DOHH2 (cell line): Measurements from ENCODE around the gene SLC16A12.

Experiments
- EZH2phosphoT487 ChIP-seq: fragments of 200-600 bp; sonication (generic); IDR thresholded peaks from 2 replicates; pipeline ENCODE4 v1.6.1; 2017; ENCODE audit warnings: borderline replicate concordance, mild to moderate bottlenecking, antibody characterized with exemption, low read length, moderate library complexity, mixed read lengths
- TF ChIP-seq, protein P1 (sequence below): fragments of 200-600 bp; sonication (generic); IDR thresholded peaks from one replicate; pipeline ENCODE4 v1.5.1; 2014; ENCODE audit warnings: antibody characterized with exemption, mild to moderate bottlenecking, low read depth, low read length; ENCODE audit not compliant: poor library complexity, severe bottlenecking

GRCh38 chr10:89403043-89403442 lies 132.4 kb downstream of the SLC16A12 start:
- TF ChIP-seq, protein P1, sequence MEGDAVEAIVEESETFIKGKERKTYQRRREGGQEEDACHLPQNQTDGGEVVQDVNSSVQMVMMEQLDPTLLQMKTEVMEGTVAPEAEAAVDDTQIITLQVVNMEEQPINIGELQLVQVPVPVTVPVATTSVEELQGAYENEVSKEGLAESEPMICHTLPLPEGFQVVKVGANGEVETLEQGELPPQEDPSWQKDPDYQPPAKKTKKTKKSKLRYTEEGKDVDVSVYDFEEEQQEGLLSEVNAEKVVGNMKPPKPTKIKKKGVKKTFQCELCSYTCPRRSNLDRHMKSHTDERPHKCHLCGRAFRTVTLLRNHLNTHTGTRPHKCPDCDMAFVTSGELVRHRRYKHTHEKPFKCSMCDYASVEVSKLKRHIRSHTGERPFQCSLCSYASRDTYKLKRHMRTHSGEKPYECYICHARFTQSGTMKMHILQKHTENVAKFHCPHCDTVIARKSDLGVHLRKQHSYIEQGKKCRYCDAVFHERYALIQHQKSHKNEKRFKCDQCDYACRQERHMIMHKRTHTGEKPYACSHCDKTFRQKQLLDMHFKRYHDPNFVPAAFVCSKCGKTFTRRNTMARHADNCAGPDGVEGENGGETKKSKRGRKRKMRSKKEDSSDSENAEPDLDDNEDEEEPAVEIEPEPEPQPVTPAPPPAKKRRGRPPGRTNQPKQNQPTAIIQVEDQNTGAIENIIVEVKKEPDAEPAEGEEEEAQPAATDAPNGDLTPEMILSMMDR = no peak
- no peak for TF ChIP-seq EZH2phosphoT487
